Epithelial cell of proximal tubule (primary cell): ENCODE data around the gene IGFBP4. TPM values are rescaled to one million over a fixed set of nuclear protein-coding genes. Genes with fewer than 3 reads are reported as not detected.

Experiments used
- DNase-seq: peaks from one replicate; pipeline ENCODE4 v3.0.0-alpha.2; 2011; ENCODE audit warnings: low read depth
- H3K4me3 ChIP-seq: 2 replicates; pipeline ENCODE4 v1.5.1; 2011; ENCODE audit warnings: low read depth, mild to moderate bottlenecking, low read length
- total RNA-seq: library from RNA; depleted of rRNA; stranded (reverse); fragments of >200 nt; gene quantifications from 2 replicates; pipeline ENCODE4 v1.2.3, GENCODE V29; 2015
- TF ChIP-seq, protein P1 (sequence below): conservative IDR thresholded peaks from 2 replicates; pipeline ENCODE4 v1.5.1; 2012; ENCODE audit warnings: low read depth, mild to moderate bottlenecking, low read length

Gene IGFBP4
- total RNA-seq, 1 donor from 2014 or later = 67.7 TPM

DNA sequence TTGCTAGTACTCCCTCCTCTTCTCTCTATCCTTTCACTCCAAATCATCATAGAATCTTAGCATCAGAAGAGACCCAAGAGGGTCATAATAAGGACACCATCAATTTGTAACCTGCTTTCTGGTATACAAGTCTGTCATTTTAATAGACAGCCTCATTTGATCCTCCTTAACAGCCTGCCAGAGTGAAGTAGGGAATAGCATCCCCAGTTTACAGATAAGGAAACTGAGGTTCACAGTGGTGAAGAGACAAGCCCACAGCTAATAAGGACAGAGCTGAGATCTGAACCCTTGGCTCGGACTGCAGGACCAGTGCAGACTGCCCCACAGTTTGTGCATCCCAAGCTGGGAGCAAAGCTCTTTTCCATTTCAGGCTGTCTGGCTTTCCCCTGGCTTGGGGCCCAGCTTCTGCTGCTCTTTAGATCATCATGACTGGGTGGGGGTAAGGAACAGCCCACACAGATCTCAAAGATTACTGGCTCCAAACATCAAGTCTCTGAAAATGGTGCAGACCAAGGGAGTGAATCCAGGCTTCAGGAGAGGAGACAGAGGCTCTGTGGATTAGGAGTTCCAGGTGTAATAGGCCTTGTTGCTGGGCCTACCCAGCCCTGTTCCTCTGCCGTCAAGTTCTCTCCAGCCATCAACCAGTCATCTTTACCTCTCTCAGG lies 10.3 kb upstream of the IGFBP4 start:
- no peak overlapping the region for H3K4me3 ChIP-seq
- TF ChIP-seq, protein P1, sequence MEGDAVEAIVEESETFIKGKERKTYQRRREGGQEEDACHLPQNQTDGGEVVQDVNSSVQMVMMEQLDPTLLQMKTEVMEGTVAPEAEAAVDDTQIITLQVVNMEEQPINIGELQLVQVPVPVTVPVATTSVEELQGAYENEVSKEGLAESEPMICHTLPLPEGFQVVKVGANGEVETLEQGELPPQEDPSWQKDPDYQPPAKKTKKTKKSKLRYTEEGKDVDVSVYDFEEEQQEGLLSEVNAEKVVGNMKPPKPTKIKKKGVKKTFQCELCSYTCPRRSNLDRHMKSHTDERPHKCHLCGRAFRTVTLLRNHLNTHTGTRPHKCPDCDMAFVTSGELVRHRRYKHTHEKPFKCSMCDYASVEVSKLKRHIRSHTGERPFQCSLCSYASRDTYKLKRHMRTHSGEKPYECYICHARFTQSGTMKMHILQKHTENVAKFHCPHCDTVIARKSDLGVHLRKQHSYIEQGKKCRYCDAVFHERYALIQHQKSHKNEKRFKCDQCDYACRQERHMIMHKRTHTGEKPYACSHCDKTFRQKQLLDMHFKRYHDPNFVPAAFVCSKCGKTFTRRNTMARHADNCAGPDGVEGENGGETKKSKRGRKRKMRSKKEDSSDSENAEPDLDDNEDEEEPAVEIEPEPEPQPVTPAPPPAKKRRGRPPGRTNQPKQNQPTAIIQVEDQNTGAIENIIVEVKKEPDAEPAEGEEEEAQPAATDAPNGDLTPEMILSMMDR = no peak
- DNase-seq = no peak

DNA sequence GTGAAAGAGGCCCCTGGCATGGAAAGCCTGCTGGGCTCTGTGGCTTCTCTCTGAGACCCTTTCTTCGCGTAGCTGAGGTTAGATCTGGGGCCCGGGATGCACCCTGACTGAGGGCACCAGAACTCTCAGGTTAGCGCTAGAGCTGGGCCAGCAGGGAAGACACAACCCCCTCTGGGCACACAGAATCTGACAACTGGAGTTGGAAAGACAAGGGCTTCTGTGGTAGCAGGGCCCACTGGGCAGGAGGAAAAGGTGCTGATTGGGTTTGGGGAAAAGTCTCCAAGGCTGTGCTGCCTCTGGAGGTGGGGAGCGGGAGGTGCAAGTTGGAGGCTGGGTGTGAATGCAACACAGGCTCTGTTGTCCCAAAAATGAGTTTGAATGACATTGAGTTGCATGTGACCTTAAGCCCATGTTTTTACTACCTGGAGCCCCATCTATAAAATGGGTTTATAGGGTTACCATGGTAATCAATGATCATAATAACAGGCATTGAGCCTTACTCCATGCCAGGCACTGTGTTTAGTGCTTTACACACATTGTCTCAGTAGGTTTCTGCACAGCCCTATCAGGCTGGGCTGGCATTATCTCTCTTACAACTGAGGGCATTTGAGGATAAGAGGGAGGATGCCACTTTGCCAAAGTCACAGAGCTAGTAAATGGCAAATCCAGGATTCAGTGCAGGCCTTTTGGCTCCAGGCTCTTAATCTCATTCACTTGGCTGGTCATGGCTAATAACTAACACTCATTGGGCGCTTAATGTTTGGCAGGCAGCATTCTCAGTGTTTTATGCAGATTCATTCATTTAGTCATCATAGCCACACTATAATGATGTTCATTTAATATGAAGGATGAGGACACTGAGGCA lies 9.5 kb upstream of the IGFBP4 start:
- DNase-seq = no peak
- no peak overlapping the region for H3K4me3 ChIP-seq
- TF ChIP-seq, protein P1 = peak; percentile 59

DNA sequence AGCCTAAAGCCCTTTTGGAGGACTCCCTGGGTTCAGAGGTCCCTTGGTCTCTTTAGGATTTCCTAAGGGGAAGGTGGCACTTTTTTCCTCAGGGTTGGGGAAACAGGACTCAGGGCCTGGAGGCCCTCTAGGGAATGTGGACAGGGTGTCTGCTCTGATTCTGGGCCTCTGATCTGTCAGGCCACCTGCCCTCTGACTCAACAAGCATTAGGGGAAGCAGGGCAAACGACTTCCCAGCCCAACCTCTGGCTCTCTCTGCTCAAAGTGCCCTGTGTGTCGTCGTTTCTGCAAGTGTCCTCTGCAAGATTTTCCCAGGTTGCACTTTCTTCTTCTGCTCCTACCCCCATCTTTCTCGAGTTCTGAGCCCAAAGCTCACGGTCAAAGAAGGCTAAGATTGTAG lies 6.6 kb upstream of the IGFBP4 start:
- DNase-seq = no peak
- TF ChIP-seq, protein P1 = no peak
- H3K4me3 ChIP-seq = no peak overlapping the region

DNA sequence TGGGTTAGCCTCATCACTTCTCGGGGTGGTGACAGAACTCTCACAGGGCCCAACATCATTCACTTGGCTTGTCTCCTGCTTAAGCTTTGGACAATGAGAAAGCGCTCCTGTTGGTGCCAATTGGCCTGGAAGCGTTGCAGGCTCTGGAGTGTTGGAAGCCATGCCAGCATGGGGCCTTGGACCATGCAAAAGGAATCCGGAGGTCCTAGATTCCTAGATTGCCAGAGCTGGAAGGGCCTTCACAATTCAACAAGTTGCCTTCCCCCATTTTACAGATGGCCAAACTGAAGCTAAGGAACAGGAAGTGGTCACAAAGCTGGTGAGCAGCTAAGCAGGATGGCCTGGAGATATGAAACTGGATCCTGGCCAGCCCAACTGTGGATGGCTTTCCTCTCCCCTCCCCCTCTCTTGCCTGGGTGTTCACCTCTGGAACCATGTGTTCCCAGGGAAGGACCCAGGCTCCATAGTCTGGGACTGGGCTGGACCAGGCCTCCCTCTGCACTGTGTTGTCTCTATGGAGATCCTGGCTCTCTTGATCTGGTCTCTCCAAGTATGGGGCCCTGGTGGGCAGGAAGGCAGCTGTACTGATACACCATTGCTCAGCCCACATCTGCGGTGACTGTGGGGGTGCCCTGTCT lies 6.0 kb upstream of the IGFBP4 start:
- H3K4me3 ChIP-seq = no peak overlapping the region
- TF ChIP-seq, protein P1 = no peak
- no peak for DNase-seq

DNA sequence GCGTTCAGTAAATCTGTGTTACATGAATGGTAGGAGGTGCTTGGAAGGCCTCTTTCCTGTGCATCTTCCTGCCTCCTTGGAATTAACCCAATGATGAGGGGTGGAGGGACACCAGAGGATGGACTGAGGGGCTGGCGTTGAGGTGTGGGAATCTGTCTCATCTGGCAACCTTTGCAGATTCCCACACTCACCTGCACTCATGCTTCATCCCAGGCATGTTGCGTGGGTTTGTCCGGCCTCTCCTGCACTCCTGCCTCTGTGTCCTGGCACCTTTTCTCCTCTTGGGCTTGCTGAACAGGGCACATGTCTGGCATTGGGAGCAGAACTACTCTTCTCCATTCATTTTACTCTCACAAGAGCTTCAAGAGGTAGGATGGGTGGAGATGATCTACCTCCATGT lies 3.1 kb upstream of the IGFBP4 start:
- H3K4me3 ChIP-seq = no peak overlapping the region
- no peak for DNase-seq

DNA sequence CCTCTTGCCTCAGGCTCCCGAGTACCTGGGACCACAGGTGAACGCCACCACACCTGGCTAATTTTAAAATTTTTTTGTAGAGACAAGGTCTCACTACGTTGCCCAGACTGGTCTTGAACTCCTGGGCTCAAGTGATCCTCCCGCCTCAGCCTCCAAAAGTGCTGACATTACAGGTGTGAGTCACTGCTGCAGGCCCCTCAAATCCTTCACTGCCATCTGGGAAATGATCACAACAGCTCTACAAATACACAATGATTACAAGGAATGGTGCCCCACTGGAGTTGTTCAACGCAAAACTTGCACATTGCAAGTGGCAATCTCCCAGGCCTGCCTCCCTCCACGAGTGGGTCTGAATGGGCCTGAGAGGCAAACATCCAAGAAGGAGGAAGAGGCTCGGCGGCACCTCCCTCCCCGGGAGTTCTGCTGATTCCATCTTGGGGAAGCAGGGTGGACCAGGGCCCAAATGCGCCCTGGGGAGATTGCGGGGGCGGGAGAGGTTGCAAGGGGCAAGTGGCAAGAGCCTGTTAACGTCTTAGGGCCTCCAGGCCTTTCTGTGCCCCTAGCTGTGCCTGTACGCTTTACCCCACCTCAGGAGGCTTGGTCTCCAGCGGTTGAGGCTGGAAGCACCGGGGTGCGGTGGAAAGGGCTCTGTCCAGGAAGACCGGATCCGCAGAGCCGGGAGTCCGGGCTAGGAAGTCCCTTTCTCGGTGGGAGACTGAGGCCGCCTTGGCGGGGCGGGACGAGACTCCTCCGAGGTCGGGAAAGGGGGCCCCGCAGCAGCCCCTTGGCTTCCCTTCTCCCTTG lies 656 bp upstream of the IGFBP4 start:
- TF ChIP-seq, protein P1 = no peak
- DNase-seq = no peak
- peak overlapping the region; percentile 91 for H3K4me3 ChIP-seq

More for the DNA sequence above, 3.1 kb upstream of the IGFBP4 start:
- TF ChIP-seq, protein P1 = no peak
